GM06990 (cell line): ENCODE results near the gene PTK7.

Experiments
- DNase-seq: peaks from one replicate; pipeline ENCODE4 v3.0.0-alpha.2; 2011; ENCODE audit not compliant: insufficient read length; ENCODE audit errors: extremely low read depth
- H3K27me3 ChIP-seq: replicated peaks from 2 replicates; pipeline ENCODE4 v1.6.0; 2011; ENCODE audit warnings: low read length; ENCODE audit not compliant: control insufficient read depth, insufficient read depth
- H3K36me3 ChIP-seq: 2 replicates; pipeline ENCODE4 v1.5.1; 2011; ENCODE audit warnings: low read length; ENCODE audit not compliant: control insufficient read depth, insufficient read depth
- H3K4me3 ChIP-seq: replicated peaks from 2 replicates; pipeline ENCODE4 v1.5.1; 2011; ENCODE audit warnings: low read depth, mild to moderate bottlenecking, control low read depth, low read length
- TF ChIP-seq, protein P1 (sequence below): IDR thresholded peaks from 2 replicates; pipeline ENCODE4 v1.5.1; 2011; ENCODE audit warnings: low read length, control low read depth, mild to moderate bottlenecking, inconsistent platforms; ENCODE audit not compliant: insufficient read depth, poor library complexity, severe bottlenecking

PTK7 gene

DNA sequence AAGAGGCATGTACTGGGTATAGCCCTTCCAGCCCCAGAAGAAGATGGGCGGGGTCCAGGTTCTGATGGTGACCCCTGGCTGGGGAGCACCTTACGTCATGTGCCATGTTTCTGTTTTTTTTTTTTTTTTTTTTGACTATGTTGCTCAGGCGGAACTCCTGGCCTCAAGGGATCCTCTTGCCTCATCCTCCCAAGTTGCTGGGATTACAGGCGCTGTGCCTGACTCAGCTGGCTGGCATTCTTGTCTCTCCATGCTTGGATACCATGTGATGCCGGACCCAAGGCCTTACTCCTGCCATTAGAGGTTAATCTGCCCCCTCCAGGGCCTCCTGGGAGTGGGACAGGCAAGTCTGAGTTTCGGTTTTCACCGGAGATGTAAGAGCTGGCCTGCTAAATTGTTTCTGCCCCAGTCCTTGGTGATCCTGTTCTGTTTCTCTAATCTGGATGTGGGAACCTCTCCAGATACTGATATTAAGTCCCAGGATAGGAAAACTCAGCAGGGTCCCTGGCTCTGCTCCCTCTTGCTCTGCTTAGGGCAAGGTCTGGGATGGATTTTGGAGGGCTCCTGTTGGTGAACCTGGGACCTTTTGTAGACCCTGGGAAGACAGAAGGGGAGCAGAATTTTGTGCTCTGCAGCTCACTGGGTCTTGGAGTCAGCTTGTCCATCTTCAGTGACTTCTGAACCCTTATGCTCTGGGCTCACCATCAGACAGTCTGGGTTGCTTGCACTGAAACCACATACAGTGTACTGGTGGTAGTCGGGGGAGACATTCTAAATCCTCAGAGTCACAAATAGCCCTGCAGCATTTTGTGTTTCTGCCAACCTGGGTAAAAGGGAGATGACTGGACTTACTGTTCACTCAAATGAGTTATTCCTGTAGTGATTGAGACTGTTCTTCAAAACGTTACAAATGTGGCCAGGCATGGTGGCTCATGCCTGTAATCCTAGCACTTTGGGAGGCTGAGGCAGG lies 45.1 kb downstream of the PTK7 start:
- Histone ChIP-seq H3K27me3 (no peaks in the 10 kb centered on the region), H3K36me3 (no peaks in the 10 kb centered on the region), H3K4me3 (no peak overlapping the region)
- no peak for DNase-seq
- TF ChIP-seq, protein P1, sequence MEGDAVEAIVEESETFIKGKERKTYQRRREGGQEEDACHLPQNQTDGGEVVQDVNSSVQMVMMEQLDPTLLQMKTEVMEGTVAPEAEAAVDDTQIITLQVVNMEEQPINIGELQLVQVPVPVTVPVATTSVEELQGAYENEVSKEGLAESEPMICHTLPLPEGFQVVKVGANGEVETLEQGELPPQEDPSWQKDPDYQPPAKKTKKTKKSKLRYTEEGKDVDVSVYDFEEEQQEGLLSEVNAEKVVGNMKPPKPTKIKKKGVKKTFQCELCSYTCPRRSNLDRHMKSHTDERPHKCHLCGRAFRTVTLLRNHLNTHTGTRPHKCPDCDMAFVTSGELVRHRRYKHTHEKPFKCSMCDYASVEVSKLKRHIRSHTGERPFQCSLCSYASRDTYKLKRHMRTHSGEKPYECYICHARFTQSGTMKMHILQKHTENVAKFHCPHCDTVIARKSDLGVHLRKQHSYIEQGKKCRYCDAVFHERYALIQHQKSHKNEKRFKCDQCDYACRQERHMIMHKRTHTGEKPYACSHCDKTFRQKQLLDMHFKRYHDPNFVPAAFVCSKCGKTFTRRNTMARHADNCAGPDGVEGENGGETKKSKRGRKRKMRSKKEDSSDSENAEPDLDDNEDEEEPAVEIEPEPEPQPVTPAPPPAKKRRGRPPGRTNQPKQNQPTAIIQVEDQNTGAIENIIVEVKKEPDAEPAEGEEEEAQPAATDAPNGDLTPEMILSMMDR: no peak

- Histone ChIP-seq H3K4me3 (no peak overlapping the region), H3K36me3 (no peaks in the 10 kb centered on the region), H3K27me3 (no peaks in the 10 kb centered on the region)
- TF ChIP-seq, protein P1: no peak
- DNase-seq: no peak
Measured at GRCh38 chr6:43122146-43122545, 46.0 kb downstream of the PTK7 start.

- H3K36me3 ChIP-seq: no peaks in the 10 kb centered on the region
- H3K4me3 ChIP-seq: no peak overlapping the region
- TF ChIP-seq, protein P1: no peak
- H3K27me3 ChIP-seq: no peaks in the 10 kb centered on the region
- DNase-seq: no peak
Measured at GRCh38 chr6:43123461-43124314, 47.6 kb downstream of the PTK7 start.

GRCh38 chr6:43124481-43124880 lies 48.4 kb downstream of the PTK7 start:
- H3K36me3 ChIP-seq: no peaks in the 10 kb centered on the region
- TF ChIP-seq, protein P1: no peak
- DNase-seq: no peak
- no peak overlapping the region for H3K4me3 ChIP-seq
- H3K27me3 ChIP-seq: no peaks in the 10 kb centered on the region

DNA sequence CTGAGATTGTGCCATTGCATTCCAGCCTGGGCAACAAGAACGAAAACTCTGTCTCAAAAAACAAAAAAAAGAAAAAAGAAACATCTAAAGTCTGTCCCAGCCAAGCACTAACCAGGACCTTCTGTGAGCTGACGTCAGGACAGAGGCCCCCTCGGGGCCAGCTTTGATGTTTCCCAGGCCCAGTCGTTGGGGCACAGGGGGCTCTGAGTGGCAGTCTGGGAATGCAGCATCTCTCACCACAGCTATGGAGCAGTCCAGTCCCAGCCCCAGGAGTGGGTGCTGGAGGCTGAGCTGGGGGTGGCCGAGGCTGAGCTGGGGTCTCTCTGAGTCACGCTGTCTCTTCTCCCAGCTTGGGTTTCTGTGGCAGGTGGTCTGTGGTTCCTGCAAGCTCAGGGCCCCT lies 49.0 kb downstream of the PTK7 start:
- DNase-seq: no peak
- Histone ChIP-seq H3K27me3 (no peaks in the 10 kb centered on the region), H3K36me3 (no peaks in the 10 kb centered on the region), H3K4me3 (no peak overlapping the region)
- TF ChIP-seq, protein P1: no peak
